ENCODE data around the gene MGME1. TPM values are rescaled to one million over a fixed set of nuclear protein-coding genes. Genes with fewer than 3 reads are reported as not detected.
A peak's percentile ranks its signal among the peaks of the same experiment; 100 is the strongest.

MGME1 gene
- total and polyA plus RNA-seq, 2 of the 13 experiments (the other 11 are each of a cell fraction or from before 2014, with no cell fraction given) = 36.7 to 66.6 TPM

GRCh38 chr20:17985388-17986018 lies 16.7 kb downstream of the MGME1 start (continued):
- peak; percentile 86; the same call in 1 of the 2 replicates for TF ChIP-seq ZNF800 (CRISPR knock-in tag; IDR thresholded peaks at IDR 0.05)
- TF ChIP-seq ATF6 (CRISPR knock-in tag; conservative IDR thresholded peaks at IDR 0.05) = 0 out of 2 replicates have a peak, but pooled peaks have one; percentile 65
- TF ChIP-seq FOXK2 (IDR thresholded peaks at IDR 0.05) = peak; percentile 72; the same call in 1 of the 2 replicates
- TF ChIP-seq MAFK (conservative IDR thresholded peaks at IDR 0.05 in 1 of 2, IDR thresholded peaks at IDR 0.05 in 1 of 2; ENCODE audit: low read length in 2 of 2) = peak; percentile 95 to 97
- TF ChIP-seq GABPA (IDR thresholded peaks at IDR 0.05; ENCODE audit: low read depth, low read length) = no peak
- 0 out of 2 replicates have a peak, but pooled peaks have one; percentile 21 for TF ChIP-seq GABPA (CRISPR knock-in tag; IDR thresholded peaks at IDR 0.05; ENCODE audit: low read depth)
- 0 out of 4 replicates have a peak, but pooled peaks of 1 of the 2 experiments have one; percentile 41 for TF ChIP-seq REST (IDR thresholded peaks at IDR 0.05; ENCODE audit: borderline replicate concordance in 1 of 2, low read depth in 1 of 2, low read length in 2 of 2)
- TF ChIP-seq RBM39 (IDR thresholded peaks at IDR 0.05; ENCODE audit: low read depth, low read length, poor library complexity, severe bottlenecking) = no peak
- TF ChIP-seq ZNF687 (CRISPR knock-in tag; IDR thresholded peaks at IDR 0.05) = no peak
- no peak for TF ChIP-seq SETDB1 (CRISPR knock-in tag; IDR thresholded peaks at IDR 0.05; ENCODE audit: borderline replicate concordance)
- peak; percentile 75 for TF ChIP-seq TOPORS (CRISPR knock-in tag; IDR thresholded peaks at IDR 0.05)
- TF ChIP-seq ELF4 (CRISPR knock-in tag; IDR thresholded peaks at IDR 0.05; ENCODE audit: borderline replicate concordance) = no peak
- TF ChIP-seq ZNF446 (CRISPR knock-in tag; IDR thresholded peaks at IDR 0.05) = no peak
- peak; percentile 46; the same call in 1 of the 2 replicates for TF ChIP-seq ZFX (CRISPR knock-in tag; IDR thresholded peaks at IDR 0.05; ENCODE audit: low read depth)
- peak; percentile 90 for TF ChIP-seq FOXO1 (CRISPR knock-in tag; IDR thresholded peaks at IDR 0.05)
- TF ChIP-seq ZNF317 (CRISPR knock-in tag; IDR thresholded peaks at IDR 0.05) = no peak
- TF ChIP-seq PPARG (CRISPR knock-in tag; conservative IDR thresholded peaks at IDR 0.05) = peak; percentile 86

Measured in HepG2 (cell line).